HEK293 (cell line): Measurements from ENCODE around the gene GARIN6.

Experiments used
- CTCF ChIA-PET: fragments of 350-600 bp; formaldehyde crosslinking; extraction: SDS; loops from one replicate; lab custom pipeline; 2021; ENCODE audit warnings: antibody characterized with exemption; lab: Yijun Ruan, JAX
- POLR2A ChIA-PET: fragments of 300-600 bp; formaldehyde crosslinking; extraction: SDS; loops from one replicate; lab custom pipeline; 2020; ENCODE audit warnings: antibody characterized with exemption, inconsistent platforms; lab: Yijun Ruan, JAX
- H3K27ac ChIP-seq: fragments of 200-500 bp; sonication (Bioruptor generic); 2 replicates; pipeline ENCODE4 v1.5.1; 2014; ENCODE audit warnings: low read depth, low read length, control low read depth, inconsistent platforms; ENCODE audit errors: extremely low read depth
- H3K36me3 ChIP-seq, 2 experiments: fragments of 200-500 bp in 1 of 2; sonication (Bioruptor generic) in 1 of 2; 1 replicate in 1 of 2; 2 replicates in 1 of 2; pipeline ENCODE4 v1.5.1; 2014 to 2017; ENCODE audit warnings: inconsistent platforms in 2 of 2, low read length in 2 of 2; ENCODE audit not compliant: control insufficient read depth in 2 of 2, insufficient read depth in 1 of 2
- H3K4me1 ChIP-seq: fragments of 200-500 bp; sonication (Bioruptor generic); 2 replicates; pipeline ENCODE4 v1.5.1; 2014; ENCODE audit warnings: mild to moderate bottlenecking, low read length, inconsistent platforms; ENCODE audit not compliant: control insufficient read depth, insufficient read depth
- H3K4me3 ChIP-seq: 2 replicates; pipeline ENCODE4 v1.5.1; 2011; ENCODE audit warnings: low read depth, mild to moderate bottlenecking, control low read depth, low read length, moderate library complexity
- H3K9me3 ChIP-seq: fragments of 200-500 bp; sonication (Bioruptor generic); 2 replicates; pipeline ENCODE4 v1.5.1; 2014; ENCODE audit warnings: low read depth, low read length, inconsistent platforms; ENCODE audit not compliant: control insufficient read depth, insufficient read depth
- GFI1B ChIP-seq: fragments of 450-650 bp; formaldehyde crosslinking; IDR thresholded peaks from 2 replicates; pipeline ENCODE4 v1.5.1; 2016; ENCODE audit warnings: missing biosample characterization, missing genetic modification characterization
- HIC1 ChIP-seq: fragments of 450-650 bp; formaldehyde crosslinking; IDR thresholded peaks from 2 replicates; pipeline ENCODE4 v1.5.1; 2016; ENCODE audit warnings: missing biosample characterization, missing genetic modification characterization
- KLF10 ChIP-seq: fragments of 450-650 bp; IDR thresholded peaks from 2 replicates; pipeline ENCODE4 v1.5.1; 2018; ENCODE audit warnings: missing biosample characterization, mild to moderate bottlenecking, missing genetic modification characterization
- KLF16 ChIP-seq: fragments of 450-650 bp; formaldehyde crosslinking; IDR thresholded peaks from 2 replicates; pipeline ENCODE4 v1.5.1; 2017; ENCODE audit warnings: missing biosample characterization, missing genetic modification characterization
- RBAK ChIP-seq: fragments of 450-650 bp; formaldehyde crosslinking; IDR thresholded peaks from 2 replicates; pipeline ENCODE4 v1.5.1; 2016; ENCODE audit warnings: missing biosample characterization, missing genetic modification characterization
- SCRT1 ChIP-seq: fragments of 450-650 bp; formaldehyde crosslinking; IDR thresholded peaks from 2 replicates; pipeline ENCODE4 v1.5.1; 2016; ENCODE audit warnings: missing biosample characterization, missing genetic modification characterization, borderline replicate concordance
- SP2 ChIP-seq: fragments of 450-650 bp; formaldehyde crosslinking; IDR thresholded peaks from 2 replicates; pipeline ENCODE4 v1.5.1; 2016; ENCODE audit warnings: missing biosample characterization, missing genetic modification characterization
- SP7 ChIP-seq: fragments of 450-650 bp; formaldehyde crosslinking; IDR thresholded peaks from 2 replicates; pipeline ENCODE4 v1.5.1; 2016; ENCODE audit warnings: missing biosample characterization, missing genetic modification characterization
- TCF7L2 ChIP-seq: IDR thresholded peaks from 2 replicates; pipeline ENCODE4 v1.6.1; 2011; ENCODE audit warnings: low read depth, mild to moderate bottlenecking, inconsistent platforms, low read length, moderate library complexity, borderline replicate concordance
- ZBTB20 ChIP-seq: fragments of 450-650 bp; formaldehyde crosslinking; IDR thresholded peaks from 2 replicates; pipeline ENCODE4 v1.5.1; 2016; ENCODE audit warnings: missing biosample characterization, missing genetic modification characterization
- ZBTB26 ChIP-seq: fragments of 450-650 bp; formaldehyde crosslinking; optimal IDR thresholded peaks from 2 replicates; pipeline ENCODE3; 2016; ENCODE audit warnings: missing biosample characterization, mild to moderate bottlenecking, missing genetic modification characterization
- ZBTB6 ChIP-seq: fragments of 450-650 bp; formaldehyde crosslinking; IDR thresholded peaks from 2 replicates; pipeline ENCODE4 v1.5.1; 2017; ENCODE audit warnings: missing biosample characterization, missing genetic modification characterization
- ZBTB8A ChIP-seq: fragments of 450-650 bp; formaldehyde crosslinking; IDR thresholded peaks from 2 replicates; pipeline ENCODE4 v1.5.1; 2016; ENCODE audit warnings: missing biosample characterization, missing genetic modification characterization
- ZFP69B ChIP-seq: fragments of 450-650 bp; formaldehyde crosslinking; IDR thresholded peaks from 2 replicates; pipeline ENCODE4 v1.5.1; 2016; ENCODE audit warnings: missing biosample characterization, missing genetic modification characterization
- ZNF19 ChIP-seq: fragments of 450-650 bp; formaldehyde crosslinking; IDR thresholded peaks from 2 replicates; pipeline ENCODE4; 2016; ENCODE audit warnings: missing biosample characterization, missing genetic modification characterization, low read depth
- ZNF239 ChIP-seq: fragments of 450-650 bp; formaldehyde crosslinking; IDR thresholded peaks from 2 replicates; pipeline ENCODE4 v1.5.1; 2016; ENCODE audit warnings: missing biosample characterization, missing genetic modification characterization
- ZNF26 ChIP-seq: fragments of 450-650 bp; formaldehyde crosslinking; IDR thresholded peaks from 2 replicates; pipeline ENCODE4 v1.5.1; 2016; ENCODE audit warnings: missing biosample characterization, missing genetic modification characterization
- ZNF292 ChIP-seq: fragments of 450-650 bp; formaldehyde crosslinking; IDR thresholded peaks from 2 replicates; pipeline ENCODE4 v1.5.1; 2016; ENCODE audit warnings: low read depth, missing biosample characterization, missing genetic modification characterization, borderline replicate concordance
- ZNF398 ChIP-seq: fragments of 450-650 bp; formaldehyde crosslinking; IDR thresholded peaks from 2 replicates; pipeline ENCODE4 v1.5.1; 2017; ENCODE audit warnings: missing biosample characterization, missing genetic modification characterization
- ZNF404 ChIP-seq: fragments of 450-650 bp; formaldehyde crosslinking; IDR thresholded peaks from 2 replicates; pipeline ENCODE4 v1.5.1; 2017; ENCODE audit warnings: missing biosample characterization, missing genetic modification characterization
- ZNF549 ChIP-seq: fragments of 450-650 bp; IDR thresholded peaks from 2 replicates; pipeline ENCODE4 v1.5.1; 2018; ENCODE audit warnings: missing biosample characterization, missing genetic modification characterization, mild to moderate bottlenecking, inconsistent platforms, moderate library complexity
- ZNF580 ChIP-seq: fragments of 450-650 bp; formaldehyde crosslinking; IDR thresholded peaks from 2 replicates; pipeline ENCODE4 v1.5.1; 2016; ENCODE audit warnings: missing biosample characterization, missing genetic modification characterization
- ZNF623 ChIP-seq: fragments of 450-650 bp; formaldehyde crosslinking; IDR thresholded peaks from 2 replicates; pipeline ENCODE4 v1.5.1; 2016; ENCODE audit warnings: missing biosample characterization, missing genetic modification characterization
- ZNF670 ChIP-seq: fragments of 450-650 bp; formaldehyde crosslinking; IDR thresholded peaks from 2 replicates; pipeline ENCODE4 v1.5.1; 2016; ENCODE audit warnings: missing biosample characterization, missing genetic modification characterization, low read depth
- ZNF76 ChIP-seq: fragments of 450-650 bp; formaldehyde crosslinking; IDR thresholded peaks from 2 replicates; pipeline ENCODE4; 2016; ENCODE audit warnings: low read depth, missing biosample characterization, missing genetic modification characterization, borderline replicate concordance
- ZNF776 ChIP-seq: fragments of 450-650 bp; formaldehyde crosslinking; IDR thresholded peaks from 2 replicates; pipeline ENCODE4 v1.5.0; 2017; ENCODE audit warnings: missing biosample characterization, missing genetic modification characterization, borderline replicate concordance

The GARIN6 gene

GRCh38 chr12:99680276-99680675, 32.7 kb downstream of the GARIN6 start:
- ChIA-PET CTCF (no interaction called here), POLR2A (no interaction called here)
- no peaks in the 10 kb centered on the region for H3K4me1 ChIP-seq
- H3K4me3 ChIP-seq, result no peak overlapping the region
- H3K9me3 ChIP-seq, result no peaks in the 10 kb centered on the region
- H3K27ac ChIP-seq, result no peak overlapping the region
- H3K36me3 ChIP-seq, result no peaks in the 10 kb centered on the region
- TF ChIP-seq ZNF623 (tag by site-specific recombination) (no peak), TCF7L2 (no peak), HIC1 (tag by site-specific recombination) (no peak), ZNF292 (no peak), ZNF76 (tag by site-specific recombination) (no peak), KLF16 (no peak), ZNF670 (tag by site-specific recombination) (no peak), ZNF26 (no peak), ZBTB26 (tag by site-specific recombination) (no peak), ZNF398 (tag by site-specific recombination) (no peak)

- ChIA-PET POLR2A (no interaction called here), CTCF (no interaction called here)
- Histone ChIP-seq H3K27ac (no peak overlapping the region), H3K4me3 (no peak overlapping the region), H3K9me3 (no peaks in the 10 kb centered on the region; the same call in 1 of the 2 replicates), H3K4me1 (no peaks in the 10 kb centered on the region), H3K36me3 (no peaks in the 10 kb centered on the region)
- TF ChIP-seq SCRT1 (tag by site-specific recombination) (no peak), ZNF549 (peak; percentile 88), ZFP69B (tag by site-specific recombination) (no peak)
Measured at GRCh38 chr12:99686142-99686541, 38.6 kb downstream of the GARIN6 start.

GRCh38 chr12:99695050-99695449, 47.5 kb downstream of the GARIN6 start:
- CTCF ChIA-PET, result interaction anchor here (0.7 kb wide), 1 partner anchor 36 kb away, joined by 3 read pairs; no protein-coding TSS in a partner anchor
- no peak overlapping the region for H3K4me3 ChIP-seq
- H3K27ac ChIP-seq, result no peak overlapping the region
- POLR2A ChIA-PET, result no interaction called here
- H3K4me1 ChIP-seq, result no peaks in the 10 kb centered on the region
- H3K36me3 ChIP-seq, result no peaks in the 10 kb centered on the region
- H3K9me3 ChIP-seq, result no peaks in the 10 kb centered on the region
- TF ChIP-seq ZNF776 (tag by site-specific recombination) (no peak), SP2 (tag by site-specific recombination) (no peak), ZNF404 (tag by site-specific recombination) (no peak), ZBTB8A (tag by site-specific recombination) (no peak), ZBTB20 (tag by site-specific recombination) (no peak), ZNF19 (tag by site-specific recombination) (no peak), ZBTB6 (no peak), ZNF580 (tag by site-specific recombination) (no peak), ZNF239 (tag by site-specific recombination) (no peak), RBAK (tag by site-specific recombination) (no peak), KLF10 (tag by site-specific recombination) (no peak), SP7 (no peak), TCF7L2 (no peak), GFI1B (tag by site-specific recombination) (no peak)
